Measurements from ENCODE around the gene CELF1.
"Not testable (repeated sequence)": the region's sequence is repeated elsewhere in the genome, so short reads cannot be mapped to it uniquely, and the experiment has no call there.

CELF1 gene

GRCh38 chr11:47536915-47537314, 16.0 kb downstream of the CELF1 start:
- DNase-seq = no peak

- no peak for DNase-seq
These were observed 18.2 kb downstream of the CELF1 start for GRCh38 chr11:47534704-47535251.

- no peak for DNase-seq
These were observed 19.2 kb downstream of the CELF1 start for GRCh38 chr11:47533690-47534151.

GRCh38 chr11:47532597-47533213, 20.2 kb downstream of the CELF1 start:
- no peak for DNase-seq

GRCh38 chr11:47531666-47532065, 21.3 kb downstream of the CELF1 start:
- DNase-seq = no peak

GRCh38 chr11:47530721-47531120, 22.2 kb downstream of the CELF1 start:
- not testable (repeated sequence) for DNase-seq

GRCh38 chr11:47529951-47530350, 23.0 kb downstream of the CELF1 start:
- no peak for DNase-seq

GRCh38 chr11:47527186-47527585, 25.7 kb downstream of the CELF1 start:
- DNase-seq = no peak

- DNase-seq = not testable (repeated sequence)
These were observed 26.9 kb downstream of the CELF1 start for GRCh38 chr11:47526032-47526431.

GRCh38 chr11:47524291-47524874, 28.5 kb downstream of the CELF1 start:
- DNase-seq = peak; percentile 48

GRCh38 chr11:47523490-47524225, 29.3 kb downstream of the CELF1 start:
- DNase-seq = no peak

- DNase-seq = no peak
These were observed 34.5 kb downstream of the CELF1 start for GRCh38 chr11:47518212-47518964.

- DNase-seq = no peak
These were observed 35.7 kb downstream of the CELF1 start for GRCh38 chr11:47516984-47517853.

- DNase-seq = no peak
These were observed 36.8 kb downstream of the CELF1 start for GRCh38 chr11:47516155-47516554.

- no peak for DNase-seq
These were observed 37.9 kb downstream of the CELF1 start for GRCh38 chr11:47514825-47515647.

GRCh38 chr11:47512701-47513100, 40.2 kb downstream of the CELF1 start:
- no peak for DNase-seq

- DNase-seq = no peak
These were observed 41.0 kb downstream of the CELF1 start for GRCh38 chr11:47511917-47512316.

- DNase-seq = no peak
These were observed 42.7 kb downstream of the CELF1 start for GRCh38 chr11:47510209-47510608.

GRCh38 chr11:47509077-47509536, 43.8 kb downstream of the CELF1 start:
- DNase-seq = no peak

- no peak for DNase-seq
These were observed 44.5 kb downstream of the CELF1 start for GRCh38 chr11:47508240-47508957.

All from right forelimb (tissue), 1 donor.